ENCODE data around the gene TNS1.

TNS1 gene

GRCh38 chr2:217954971-217955740, 47.6 kb downstream of the TNS1 start:
- Histone ChIP-seq H3K9ac (ENCODE audit: low read depth, low read length) (no peak overlapping the region), H3K4me1 (ENCODE audit: control insufficient read depth, insufficient read depth, low read length) (peaks cover 2% of the 10 kb centered on the region), H3K9me3 (ENCODE audit: control insufficient read depth, insufficient read depth, low read length) (no peaks in the 10 kb centered on the region), H3K4me3 (ENCODE audit: low read depth, low read length) (no peak overlapping the region), H3K36me3 (ENCODE audit: control insufficient read depth, insufficient read depth, low read length) (no peaks in the 10 kb centered on the region), H3K27me3 (ENCODE audit: control insufficient read depth, insufficient read depth, low read length) (no peaks in the 10 kb centered on the region)

- Histone ChIP-seq H3K4me3 (ENCODE audit: low read depth, low read length) (no peak overlapping the region), H3K4me1 (ENCODE audit: control insufficient read depth, insufficient read depth, low read length) (peaks cover 2% of the 10 kb centered on the region), H3K36me3 (ENCODE audit: control insufficient read depth, insufficient read depth, low read length) (no peaks in the 10 kb centered on the region), H3K9me3 (ENCODE audit: control insufficient read depth, insufficient read depth, low read length) (no peaks in the 10 kb centered on the region), H3K9ac (ENCODE audit: low read depth, low read length) (no peak overlapping the region), H3K27me3 (ENCODE audit: control insufficient read depth, insufficient read depth, low read length) (no peaks in the 10 kb centered on the region)
Measured at GRCh38 chr2:217954469-217954868, 48.3 kb downstream of the TNS1 start.

GRCh38 chr2:217954051-217954450, 48.7 kb downstream of the TNS1 start:
- Histone ChIP-seq H3K27me3 (ENCODE audit: control insufficient read depth, insufficient read depth, low read length) (no peaks in the 10 kb centered on the region), H3K36me3 (ENCODE audit: control insufficient read depth, insufficient read depth, low read length) (no peaks in the 10 kb centered on the region), H3K4me1 (ENCODE audit: control insufficient read depth, insufficient read depth, low read length) (peaks cover 2% of the 10 kb centered on the region), H3K9me3 (ENCODE audit: control insufficient read depth, insufficient read depth, low read length) (no peaks in the 10 kb centered on the region), H3K9ac (ENCODE audit: low read depth, low read length) (no peak overlapping the region), H3K4me3 (ENCODE audit: low read depth, low read length) (no peak overlapping the region)

- Histone ChIP-seq H3K4me1 (ENCODE audit: control insufficient read depth, insufficient read depth, low read length) (peaks cover 2% of the 10 kb centered on the region), H3K4me3 (ENCODE audit: low read depth, low read length) (no peak overlapping the region), H3K9ac (ENCODE audit: low read depth, low read length) (no peak overlapping the region), H3K36me3 (ENCODE audit: control insufficient read depth, insufficient read depth, low read length) (no peaks in the 10 kb centered on the region), H3K9me3 (ENCODE audit: control insufficient read depth, insufficient read depth, low read length) (no peaks in the 10 kb centered on the region), H3K27me3 (ENCODE audit: control insufficient read depth, insufficient read depth, low read length) (no peaks in the 10 kb centered on the region)
Measured at GRCh38 chr2:217953531-217953932, 49.3 kb downstream of the TNS1 start.

GRCh38 chr2:217953011-217953481, 49.7 kb downstream of the TNS1 start:
- no peak overlapping the region for H3K4me3 ChIP-seq (ENCODE audit: low read depth, low read length)
- H3K27me3 ChIP-seq (ENCODE audit: control insufficient read depth, insufficient read depth, low read length): no peaks in the 10 kb centered on the region
- no peaks in the 10 kb centered on the region for H3K9me3 ChIP-seq (ENCODE audit: control insufficient read depth, insufficient read depth, low read length)
- H3K9ac ChIP-seq (ENCODE audit: low read depth, low read length): no peak overlapping the region
- peaks cover 2% of the 10 kb centered on the region for H3K4me1 ChIP-seq (ENCODE audit: control insufficient read depth, insufficient read depth, low read length)
- H3K36me3 ChIP-seq (ENCODE audit: control insufficient read depth, insufficient read depth, low read length): no peaks in the 10 kb centered on the region

- no peaks in the 10 kb centered on the region for H3K27me3 ChIP-seq (ENCODE audit: control insufficient read depth, insufficient read depth, low read length)
- no peak overlapping the region for H3K9ac ChIP-seq (ENCODE audit: low read depth, low read length)
- peaks cover 6% of the 10 kb centered on the region for H3K4me1 ChIP-seq (ENCODE audit: control insufficient read depth, insufficient read depth, low read length)
- H3K9me3 ChIP-seq (ENCODE audit: control insufficient read depth, insufficient read depth, low read length): no peaks in the 10 kb centered on the region
- no peaks in the 10 kb centered on the region for H3K36me3 ChIP-seq (ENCODE audit: control insufficient read depth, insufficient read depth, low read length)
- no peak overlapping the region for H3K4me3 ChIP-seq (ENCODE audit: low read depth, low read length)
Measured at GRCh38 chr2:217952409-217952808, 50.4 kb downstream of the TNS1 start.

GRCh38 chr2:217951521-217952247, 51.1 kb downstream of the TNS1 start:
- no peaks in the 10 kb centered on the region for H3K9me3 ChIP-seq (ENCODE audit: control insufficient read depth, insufficient read depth, low read length)
- H3K27me3 ChIP-seq (ENCODE audit: control insufficient read depth, insufficient read depth, low read length): no peaks in the 10 kb centered on the region
- H3K4me1 ChIP-seq (ENCODE audit: control insufficient read depth, insufficient read depth, low read length): peaks cover 6% of the 10 kb centered on the region

GRCh38 chr2:217951091-217951490, 51.7 kb downstream of the TNS1 start:
- Histone ChIP-seq H3K36me3 (ENCODE audit: control insufficient read depth, insufficient read depth, low read length) (no peaks in the 10 kb centered on the region), H3K27me3 (ENCODE audit: control insufficient read depth, insufficient read depth, low read length) (no peaks in the 10 kb centered on the region), H3K9ac (ENCODE audit: low read depth, low read length) (no peak overlapping the region), H3K4me3 (ENCODE audit: low read depth, low read length) (no peak overlapping the region), H3K9me3 (ENCODE audit: control insufficient read depth, insufficient read depth, low read length) (no peaks in the 10 kb centered on the region), H3K4me1 (ENCODE audit: control insufficient read depth, insufficient read depth, low read length) (peaks cover 6% of the 10 kb centered on the region)

More at GRCh38 chr2:217951521-217952247, 51.1 kb downstream of the TNS1 start:
- no peaks in the 10 kb centered on the region for H3K36me3 ChIP-seq (ENCODE audit: control insufficient read depth, insufficient read depth, low read length)
- no peak overlapping the region for H3K9ac ChIP-seq (ENCODE audit: low read depth, low read length)
- no peak overlapping the region for H3K4me3 ChIP-seq (ENCODE audit: low read depth, low read length)

- Histone ChIP-seq H3K9me3 (ENCODE audit: control insufficient read depth, insufficient read depth, low read length) (no peaks in the 10 kb centered on the region), H3K9ac (ENCODE audit: low read depth, low read length) (no peak overlapping the region), H3K4me1 (ENCODE audit: control insufficient read depth, insufficient read depth, low read length) (peaks cover 6% of the 10 kb centered on the region), H3K27me3 (ENCODE audit: control insufficient read depth, insufficient read depth, low read length) (no peaks in the 10 kb centered on the region), H3K36me3 (ENCODE audit: control insufficient read depth, insufficient read depth, low read length) (no peaks in the 10 kb centered on the region), H3K4me3 (ENCODE audit: low read depth, low read length) (no peak overlapping the region)
Measured at GRCh38 chr2:217950401-217950871, 52.4 kb downstream of the TNS1 start.

GRCh38 chr2:217949447-217949846, 53.3 kb downstream of the TNS1 start:
- H3K4me1 ChIP-seq (ENCODE audit: control insufficient read depth, insufficient read depth, low read length): peaks cover 6% of the 10 kb centered on the region
- no peak overlapping the region for H3K9ac ChIP-seq (ENCODE audit: low read depth, low read length)
- H3K4me3 ChIP-seq (ENCODE audit: low read depth, low read length): no peak overlapping the region
- H3K27me3 ChIP-seq (ENCODE audit: control insufficient read depth, insufficient read depth, low read length): no peaks in the 10 kb centered on the region
- H3K36me3 ChIP-seq (ENCODE audit: control insufficient read depth, insufficient read depth, low read length): no peaks in the 10 kb centered on the region
- H3K9me3 ChIP-seq (ENCODE audit: control insufficient read depth, insufficient read depth, low read length): no peaks in the 10 kb centered on the region

- no peak overlapping the region for H3K4me3 ChIP-seq (ENCODE audit: low read depth, low read length)
- H3K27me3 ChIP-seq (ENCODE audit: control insufficient read depth, insufficient read depth, low read length): no peaks in the 10 kb centered on the region
- no peaks in the 10 kb centered on the region for H3K36me3 ChIP-seq (ENCODE audit: control insufficient read depth, insufficient read depth, low read length)
- no peaks in the 10 kb centered on the region for H3K9me3 ChIP-seq (ENCODE audit: control insufficient read depth, insufficient read depth, low read length)
- peaks cover 6% of the 10 kb centered on the region for H3K4me1 ChIP-seq (ENCODE audit: control insufficient read depth, insufficient read depth, low read length)
- no peak overlapping the region for H3K9ac ChIP-seq (ENCODE audit: low read depth, low read length)
Measured at GRCh38 chr2:217948897-217949296, 53.9 kb downstream of the TNS1 start.

GRCh38 chr2:217948351-217948791, 54.4 kb downstream of the TNS1 start:
- H3K4me3 ChIP-seq (ENCODE audit: low read depth, low read length): no peak overlapping the region
- H3K9me3 ChIP-seq (ENCODE audit: control insufficient read depth, insufficient read depth, low read length): no peaks in the 10 kb centered on the region
- H3K9ac ChIP-seq (ENCODE audit: low read depth, low read length): no peak overlapping the region
- H3K4me1 ChIP-seq (ENCODE audit: control insufficient read depth, insufficient read depth, low read length): peaks cover 10% of the 10 kb centered on the region
- no peaks in the 10 kb centered on the region for H3K27me3 ChIP-seq (ENCODE audit: control insufficient read depth, insufficient read depth, low read length)
- H3K36me3 ChIP-seq (ENCODE audit: control insufficient read depth, insufficient read depth, low read length): no peaks in the 10 kb centered on the region

All from iPS-15b (cell line).